ENCODE results near the gene DEFB124. TPM values are rescaled to one million over a fixed set of nuclear protein-coding genes. Genes with fewer than 3 reads are reported as not detected.

DEFB124 gene
- total RNA-seq, 1 donor from 2014 or later: not detected

DNA sequence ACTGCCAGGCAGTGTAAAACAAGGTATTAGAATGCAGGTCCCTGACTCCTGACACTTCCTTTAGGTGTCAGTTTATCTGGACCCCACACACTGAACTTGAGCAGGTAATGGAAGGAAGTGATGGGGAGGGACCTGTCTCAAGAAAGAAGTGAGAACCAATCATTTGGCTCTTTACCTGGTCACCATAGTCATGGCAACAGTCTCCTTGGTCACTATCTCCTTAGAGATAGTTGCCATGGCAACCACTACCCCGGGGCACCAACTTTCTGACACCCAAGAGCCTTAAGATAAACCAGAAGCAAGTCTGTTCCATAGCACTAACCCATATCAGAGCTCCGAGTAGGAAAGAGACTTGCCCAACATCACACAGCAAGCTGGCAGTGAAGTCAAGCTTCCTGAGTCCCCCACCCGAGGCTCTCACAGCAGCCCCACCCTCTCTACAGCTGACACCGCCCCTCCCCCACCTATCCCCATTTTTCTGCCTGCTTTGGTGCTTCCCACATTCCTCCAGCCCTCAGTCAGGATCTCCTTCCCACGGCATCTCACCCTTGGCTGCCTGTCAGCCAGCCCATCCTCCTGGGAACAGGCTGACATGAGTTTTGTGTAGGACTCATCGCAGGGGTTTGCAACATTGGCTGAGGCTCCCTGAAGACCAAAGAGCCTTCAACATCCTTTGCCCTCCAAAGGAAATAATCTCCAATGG lies 23.1 kb upstream of the DEFB124 start:
- Mint-ChIP-seq H3K27me3 (ENCODE audit: unreplicated experiment) (peaks cover 4% of the 10 kb centered on the region), H3K27ac (ENCODE audit: unreplicated experiment) (no peak overlapping the region), H3K4me1 (ENCODE audit: low read depth, unreplicated experiment) (no peaks in the 10 kb centered on the region), H3K36me3 (ENCODE audit: unreplicated experiment) (no peaks in the 10 kb centered on the region), H3K9me3 (ENCODE audit: unreplicated experiment) (peaks cover 3% of the 10 kb centered on the region), H3K4me3 (ENCODE audit: unreplicated experiment) (no peak overlapping the region)
- TF ChIP-seq, protein P1, sequence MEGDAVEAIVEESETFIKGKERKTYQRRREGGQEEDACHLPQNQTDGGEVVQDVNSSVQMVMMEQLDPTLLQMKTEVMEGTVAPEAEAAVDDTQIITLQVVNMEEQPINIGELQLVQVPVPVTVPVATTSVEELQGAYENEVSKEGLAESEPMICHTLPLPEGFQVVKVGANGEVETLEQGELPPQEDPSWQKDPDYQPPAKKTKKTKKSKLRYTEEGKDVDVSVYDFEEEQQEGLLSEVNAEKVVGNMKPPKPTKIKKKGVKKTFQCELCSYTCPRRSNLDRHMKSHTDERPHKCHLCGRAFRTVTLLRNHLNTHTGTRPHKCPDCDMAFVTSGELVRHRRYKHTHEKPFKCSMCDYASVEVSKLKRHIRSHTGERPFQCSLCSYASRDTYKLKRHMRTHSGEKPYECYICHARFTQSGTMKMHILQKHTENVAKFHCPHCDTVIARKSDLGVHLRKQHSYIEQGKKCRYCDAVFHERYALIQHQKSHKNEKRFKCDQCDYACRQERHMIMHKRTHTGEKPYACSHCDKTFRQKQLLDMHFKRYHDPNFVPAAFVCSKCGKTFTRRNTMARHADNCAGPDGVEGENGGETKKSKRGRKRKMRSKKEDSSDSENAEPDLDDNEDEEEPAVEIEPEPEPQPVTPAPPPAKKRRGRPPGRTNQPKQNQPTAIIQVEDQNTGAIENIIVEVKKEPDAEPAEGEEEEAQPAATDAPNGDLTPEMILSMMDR (IDR thresholded peaks at IDR 0.05; ENCODE audit: partially characterized antibody, unreplicated experiment): no peak
- DNase-seq: no peak

DNA sequence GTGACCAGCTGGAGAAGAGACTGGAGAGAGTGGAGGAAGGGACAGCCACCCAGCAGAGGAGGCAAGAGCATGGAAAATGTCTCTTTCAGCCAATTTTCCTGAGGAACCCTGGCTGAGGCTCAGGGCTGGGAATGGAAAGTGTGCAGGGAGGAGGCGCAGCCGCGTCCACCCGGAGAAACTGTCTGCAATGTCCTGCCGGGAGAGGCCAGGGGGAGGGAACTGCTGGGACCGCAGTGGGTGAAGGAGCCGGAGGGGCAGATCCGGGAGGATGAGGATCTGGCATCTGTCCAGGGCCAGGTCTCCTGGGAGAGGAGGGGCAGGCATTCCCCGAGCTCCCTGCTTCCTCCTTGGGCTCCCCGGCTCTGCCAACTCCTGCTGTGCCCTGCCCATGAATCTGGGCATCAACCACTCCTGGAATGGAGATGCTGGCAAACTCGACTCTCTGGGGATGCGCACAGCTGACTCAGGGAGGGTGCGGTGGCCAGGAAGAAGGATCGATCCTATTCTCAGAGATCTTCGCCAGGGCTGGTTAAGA lies 21.9 kb upstream of the DEFB124 start:
- Mint-ChIP-seq H3K9me3 (ENCODE audit: unreplicated experiment) (peaks cover 3% of the 10 kb centered on the region), H3K4me1 (ENCODE audit: low read depth, unreplicated experiment) (no peaks in the 10 kb centered on the region), H3K27ac (ENCODE audit: unreplicated experiment) (no peak overlapping the region), H3K4me3 (ENCODE audit: unreplicated experiment) (no peak overlapping the region), H3K36me3 (ENCODE audit: unreplicated experiment) (no peaks in the 10 kb centered on the region), H3K27me3 (ENCODE audit: unreplicated experiment) (peaks cover 4% of the 10 kb centered on the region)
- peak; percentile 53 for DNase-seq
- TF ChIP-seq, protein P1 (IDR thresholded peaks at IDR 0.05; ENCODE audit: partially characterized antibody, unreplicated experiment): no peak

DNA sequence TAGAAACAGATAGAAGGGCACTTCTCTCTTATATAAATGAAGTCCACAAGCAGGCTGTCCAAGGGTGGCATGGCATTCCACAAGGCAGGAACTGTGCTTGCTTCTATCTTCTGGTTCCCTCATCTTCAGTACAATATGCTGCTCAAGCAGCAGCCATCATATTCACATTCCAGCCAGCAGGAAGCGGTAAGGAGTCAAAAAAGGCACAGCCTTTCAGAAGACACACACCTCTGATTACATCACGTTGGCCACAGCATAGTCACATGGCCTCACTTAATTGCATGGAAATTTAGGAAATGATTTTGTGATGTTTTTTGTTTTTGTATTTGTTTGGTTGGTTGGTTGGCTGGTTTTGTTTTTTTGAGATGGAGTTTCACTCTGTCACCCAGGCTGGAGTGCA lies 19.2 kb upstream of the DEFB124 start:
- DNase-seq: peak; percentile 69
- Mint-ChIP-seq H3K36me3 (ENCODE audit: unreplicated experiment) (no peaks in the 10 kb centered on the region), H3K4me1 (ENCODE audit: low read depth, unreplicated experiment) (no peaks in the 10 kb centered on the region), H3K4me3 (ENCODE audit: unreplicated experiment) (no peak overlapping the region), H3K27me3 (ENCODE audit: unreplicated experiment) (peaks cover 4% of the 10 kb centered on the region), H3K27ac (ENCODE audit: unreplicated experiment) (no peak overlapping the region), H3K9me3 (ENCODE audit: unreplicated experiment) (peaks cover 3% of the 10 kb centered on the region)
- TF ChIP-seq, protein P1 (IDR thresholded peaks at IDR 0.05; ENCODE audit: partially characterized antibody, unreplicated experiment): peak; percentile 55

DNA sequence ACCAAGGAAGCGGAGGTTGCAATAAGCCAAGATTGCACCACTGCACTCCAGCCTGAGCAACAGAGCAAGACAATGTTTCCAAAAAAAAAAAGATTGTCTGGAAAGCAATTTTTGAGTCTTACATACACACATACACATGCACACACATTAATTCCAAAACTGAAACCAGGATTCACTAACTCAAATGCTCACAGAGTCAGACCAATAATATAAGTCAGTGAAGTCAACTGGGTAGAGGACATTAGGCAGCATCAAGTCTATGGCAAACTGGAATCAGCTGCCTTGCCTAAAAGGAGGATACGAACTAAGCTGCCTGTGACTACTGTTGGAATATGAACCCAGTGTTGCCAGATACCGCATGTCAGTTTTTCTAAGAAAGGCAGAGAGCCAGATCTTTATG lies 15.8 kb upstream of the DEFB124 start:
- H3K9me3 Mint-ChIP-seq (ENCODE audit: unreplicated experiment): peaks cover 2% of the 10 kb centered on the region
- H3K36me3 Mint-ChIP-seq (ENCODE audit: unreplicated experiment): no peaks in the 10 kb centered on the region
- peaks cover 3% of the 10 kb centered on the region for H3K27me3 Mint-ChIP-seq (ENCODE audit: unreplicated experiment)
- no peak overlapping the region for H3K27ac Mint-ChIP-seq (ENCODE audit: unreplicated experiment)
- H3K4me1 Mint-ChIP-seq (ENCODE audit: low read depth, unreplicated experiment): no peaks in the 10 kb centered on the region
- TF ChIP-seq, protein P1 (IDR thresholded peaks at IDR 0.05; ENCODE audit: partially characterized antibody, unreplicated experiment): no peak
- DNase-seq: no peak
- no peak overlapping the region for H3K4me3 Mint-ChIP-seq (ENCODE audit: unreplicated experiment)

DNA sequence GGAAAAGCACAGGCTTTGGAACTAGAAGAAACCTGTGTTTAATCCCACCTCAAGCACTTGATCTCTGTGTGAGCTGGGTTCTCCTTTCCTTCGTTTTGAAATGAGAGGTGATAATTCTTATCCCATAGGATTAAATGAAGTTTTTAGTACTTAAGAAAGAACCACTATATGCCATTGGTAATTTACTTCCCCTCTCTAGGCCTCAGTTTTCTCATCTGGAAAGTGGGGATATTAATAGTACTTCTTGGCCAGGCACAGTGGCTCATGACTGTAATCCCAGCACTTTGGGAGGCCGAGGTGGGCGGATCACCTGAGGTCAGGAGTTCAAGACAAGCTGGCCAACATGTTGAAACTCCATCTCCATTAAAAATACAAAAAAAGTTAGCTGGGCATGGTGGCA lies 14.2 kb upstream of the DEFB124 start:
- Mint-ChIP-seq H3K27me3 (ENCODE audit: unreplicated experiment) (peaks cover 10% of the 10 kb centered on the region), H3K36me3 (ENCODE audit: unreplicated experiment) (peaks cover 7% of the 10 kb centered on the region), H3K9me3 (ENCODE audit: unreplicated experiment) (peaks cover 2% of the 10 kb centered on the region), H3K4me1 (ENCODE audit: low read depth, unreplicated experiment) (no peaks in the 10 kb centered on the region), H3K4me3 (ENCODE audit: unreplicated experiment) (no peak overlapping the region), H3K27ac (ENCODE audit: unreplicated experiment) (no peak overlapping the region)
- TF ChIP-seq, protein P1 (IDR thresholded peaks at IDR 0.05; ENCODE audit: partially characterized antibody, unreplicated experiment): no peak
- DNase-seq: no peak

Data from glutamatergic neuron (in vitro differentiated cells).